ENCODE measurements around the gene TAS2R50. TPM values are rescaled to one million over a fixed set of nuclear protein-coding genes. Genes with fewer than 3 reads are reported as not detected.

TAS2R50 gene
- total RNA-seq, 1 donor, result 6.2 TPM

- Histone ChIP-seq H3K4me2 (ENCODE audit: insufficient read depth, low read length) (no peak overlapping the region), H3K36me3 (ENCODE audit: insufficient read depth, low read length) (no peaks in the 10 kb centered on the region), H4K20me1 (ENCODE audit: insufficient read depth, low read length) (peaks cover 4% of the 10 kb centered on the region), H3K4me1 (ENCODE audit: insufficient read depth, low read length) (no peaks in the 10 kb centered on the region), H2AFZ (ENCODE audit: low read length) (no peak overlapping the region), H3K27me3 (ENCODE audit: insufficient read depth, low read length) (no peaks in the 10 kb centered on the region), H3K9me3 (ENCODE audit: low read depth, low read length) (no peaks in the 10 kb centered on the region), H3K79me2 (ENCODE audit: insufficient read depth, low read length) (peaks cover 4% of the 10 kb centered on the region), H3K4me3 (ENCODE audit: insufficient read depth, low read length) (no peak overlapping the region), H3K27ac (ENCODE audit: low read depth, low read length) (no peak overlapping the region)
- no peak for TF ChIP-seq CTCF (IDR thresholded peaks at IDR 0.05; ENCODE audit: extremely low read depth, low read depth, low read length)
- no peak for DNase-seq (ENCODE audit: insufficient read length, low spot score, missing footprints)
Observed at GRCh38 chr12:10959804-10960203, 26.9 kb downstream of the TAS2R50 start.

GRCh38 chr12:10957741-10958140, 29.0 kb downstream of the TAS2R50 start:
- H3K4me1 ChIP-seq (ENCODE audit: insufficient read depth, low read length), result no peaks in the 10 kb centered on the region
- H3K27ac ChIP-seq (ENCODE audit: low read depth, low read length), result no peak overlapping the region
- H3K9me3 ChIP-seq (ENCODE audit: low read depth, low read length), result no peaks in the 10 kb centered on the region
- DNase-seq (ENCODE audit: insufficient read length, low spot score, missing footprints), result no peak
- no peak overlapping the region for H3K4me2 ChIP-seq (ENCODE audit: insufficient read depth, low read length)
- H3K36me3 ChIP-seq (ENCODE audit: insufficient read depth, low read length), result no peaks in the 10 kb centered on the region
- H3K27me3 ChIP-seq (ENCODE audit: insufficient read depth, low read length), result no peaks in the 10 kb centered on the region
- no peak for TF ChIP-seq CTCF (IDR thresholded peaks at IDR 0.05; ENCODE audit: extremely low read depth, low read depth, low read length)
- no peak overlapping the region for H3K4me3 ChIP-seq (ENCODE audit: insufficient read depth, low read length)
- peaks cover 14% of the 10 kb centered on the region for H4K20me1 ChIP-seq (ENCODE audit: insufficient read depth, low read length)
- peaks cover 7% of the 10 kb centered on the region for H3K79me2 ChIP-seq (ENCODE audit: insufficient read depth, low read length)
- no peak overlapping the region for H2AFZ ChIP-seq (ENCODE audit: low read length)

- Histone ChIP-seq H3K4me1 (ENCODE audit: insufficient read depth, low read length) (no peaks in the 10 kb centered on the region), H3K4me2 (ENCODE audit: insufficient read depth, low read length) (no peak overlapping the region), H2AFZ (ENCODE audit: low read length) (no peak overlapping the region), H3K4me3 (ENCODE audit: insufficient read depth, low read length) (no peak overlapping the region), H4K20me1 (ENCODE audit: insufficient read depth, low read length) (peaks cover 14% of the 10 kb centered on the region), H3K27me3 (ENCODE audit: insufficient read depth, low read length) (no peaks in the 10 kb centered on the region), H3K27ac (ENCODE audit: low read depth, low read length) (no peak overlapping the region), H3K36me3 (ENCODE audit: insufficient read depth, low read length) (no peaks in the 10 kb centered on the region), H3K79me2 (ENCODE audit: insufficient read depth, low read length) (peaks cover 11% of the 10 kb centered on the region), H3K9me3 (ENCODE audit: low read depth, low read length) (no peaks in the 10 kb centered on the region)
- DNase-seq (ENCODE audit: insufficient read length, low spot score, missing footprints), result no peak
- TF ChIP-seq CTCF (IDR thresholded peaks at IDR 0.05; ENCODE audit: extremely low read depth, low read depth, low read length), result no peak
Observed at GRCh38 chr12:10956085-10956484, 30.6 kb downstream of the TAS2R50 start.

GRCh38 chr12:10952645-10953044, 34.1 kb downstream of the TAS2R50 start:
- Histone ChIP-seq H3K27ac (ENCODE audit: low read depth, low read length) (no peak overlapping the region), H2AFZ (ENCODE audit: low read length) (no peak overlapping the region), H3K4me2 (ENCODE audit: insufficient read depth, low read length) (no peak overlapping the region), H3K36me3 (ENCODE audit: insufficient read depth, low read length) (no peaks in the 10 kb centered on the region), H3K4me3 (ENCODE audit: insufficient read depth, low read length) (no peak overlapping the region), H4K20me1 (ENCODE audit: insufficient read depth, low read length) (peaks cover 14% of the 10 kb centered on the region), H3K79me2 (ENCODE audit: insufficient read depth, low read length) (peaks cover 11% of the 10 kb centered on the region), H3K9me3 (ENCODE audit: low read depth, low read length) (no peaks in the 10 kb centered on the region), H3K4me1 (ENCODE audit: insufficient read depth, low read length) (no peaks in the 10 kb centered on the region), H3K27me3 (ENCODE audit: insufficient read depth, low read length) (no peaks in the 10 kb centered on the region)
- TF ChIP-seq CTCF (IDR thresholded peaks at IDR 0.05; ENCODE audit: extremely low read depth, low read depth, low read length), result no peak
- no peak for DNase-seq (ENCODE audit: insufficient read length, low spot score, missing footprints)

Data from osteoblast (primary cell).